ENCODE results near the gene WDR37. TPM values are rescaled to one million over a fixed set of nuclear protein-coding genes. Genes with fewer than 3 reads are reported as not detected.

Gene WDR37
- total and polyA plus RNA-seq, 2 donors from 2014 or later, result 6.0 to 23.5 TPM

- intact Hi-C loops (cut with DNase I), result no loop called here
- Histone ChIP-seq H3K27ac (ENCODE audit: low read depth in 2 of 2, low read length in 2 of 2) (peak within 1 kb of the TSS; percentile 100), H3K4me3 (ENCODE audit: low read length in 3 of 3) (peak within 1 kb of the TSS; percentile 80 to 95 (median 95)), H3K9me3 (ENCODE audit: control insufficient read depth in 2 of 3, insufficient read depth in 1 of 3, low read length in 3 of 3) (no peaks in the 10 kb centered on the region), H3K9ac (ENCODE audit: low read length in 3 of 3) (peak within 1 kb of the TSS; percentile 83 to 95 (median 92)), H3K4me1 (ENCODE audit: control insufficient read depth in 2 of 3, insufficient read depth in 2 of 3, low read depth in 1 of 3, low read length in 3 of 3) (peaks cover 0 to 12% (median 10%) of the 10 kb centered on the region in 3 donors), H3K36me3 (ENCODE audit: control insufficient read depth in 2 of 3, insufficient read depth in 3 of 3, low read length in 3 of 3) (peaks cover 0 to 8% (median 5%) of the 10 kb centered on the region in 3 donors), H3K27me3 (ENCODE audit: control insufficient read depth, insufficient read depth, low read length) (no peaks in the 10 kb centered on the region)
- FAIRE-seq (no peak), DNase-seq (peak; percentile 98 to 99 (median 99))
- no peak for TF ChIP-seq CTCF (IDR thresholded peaks at IDR 0.05; ENCODE audit: borderline replicate concordance, extremely low read depth, insufficient read depth)
These were observed 7.3 kb upstream of the WDR37 start, which contains the start of gene IDI1 for GRCh38 chr10:1048732-1049424. Gene IDI1, minus strand, starts transcription at chr10:1049119. Its CDS starts 116 bp downstream, at chr10:1049003.

GRCh38 chr10:1049425-1049958, 6.7 kb upstream of the WDR37 start:
- intact Hi-C loops (cut with DNase I), result no loop called here
- H3K4me1 ChIP-seq (ENCODE audit: control insufficient read depth in 2 of 3, insufficient read depth in 2 of 3, low read depth in 1 of 3, low read length in 3 of 3), result peaks cover 0 to 15% (median 12%) of the 10 kb centered on the region in 3 donors
- peaks cover 0 to 8% (median 5%) of the 10 kb centered on the region in 3 donors for H3K36me3 ChIP-seq (ENCODE audit: control insufficient read depth in 2 of 3, insufficient read depth in 3 of 3, low read length in 3 of 3)

GRCh38 chr10:1050145-1050544, 6.0 kb upstream of the WDR37 start:
- FAIRE-seq (no peak), DNase-seq (no peak)
- Histone ChIP-seq H3K27me3 (ENCODE audit: control insufficient read depth, insufficient read depth, low read length) (no peaks in the 10 kb centered on the region), H3K4me1 (ENCODE audit: control insufficient read depth in 2 of 3, insufficient read depth in 2 of 3, low read depth in 1 of 3, low read length in 3 of 3) (peaks cover 0 to 21% (median 18%) of the 10 kb centered on the region in 3 donors), H3K4me3 (ENCODE audit: low read length in 3 of 3) (peak overlapping the region; percentile 80 to 95 (median 86)), H3K9me3 (ENCODE audit: control insufficient read depth in 2 of 3, insufficient read depth in 1 of 3, low read length in 3 of 3) (no peaks in the 10 kb centered on the region), H3K9ac (ENCODE audit: low read length in 3 of 3) (peak overlapping the region in 2 of 3 donors; percentile 5 to 83), H3K27ac (ENCODE audit: low read depth in 2 of 2, low read length in 2 of 2) (peak overlapping the region in 1 of 2 donors; percentile 100), H3K36me3 (ENCODE audit: control insufficient read depth in 2 of 3, insufficient read depth in 3 of 3, low read length in 3 of 3) (peaks cover 0 to 8% (median 5%) of the 10 kb centered on the region in 3 donors)
- intact Hi-C loops (cut with DNase I), result no loop called here
- TF ChIP-seq CTCF (IDR thresholded peaks at IDR 0.05; ENCODE audit: borderline replicate concordance, extremely low read depth, insufficient read depth), result no peak

More at GRCh38 chr10:1049425-1049958, 6.7 kb upstream of the WDR37 start:
- H3K27me3 ChIP-seq (ENCODE audit: control insufficient read depth, insufficient read depth, low read length), result no peaks in the 10 kb centered on the region
- peak overlapping the region; percentile 100 for H3K27ac ChIP-seq (ENCODE audit: low read depth in 2 of 2, low read length in 2 of 2)
- H3K9ac ChIP-seq (ENCODE audit: low read length in 3 of 3), result peak overlapping the region; percentile 53 to 95 (median 83)
- FAIRE-seq, result no peak
- peak overlapping the region; percentile 80 to 95 (median 86) for H3K4me3 ChIP-seq (ENCODE audit: low read length in 3 of 3)
- no peaks in the 10 kb centered on the region for H3K9me3 ChIP-seq (ENCODE audit: control insufficient read depth in 2 of 3, insufficient read depth in 1 of 3, low read length in 3 of 3)
- DNase-seq, result no peak
- no peak for TF ChIP-seq CTCF (IDR thresholded peaks at IDR 0.05; ENCODE audit: borderline replicate concordance, extremely low read depth, insufficient read depth)

Data from kidney (tissue), 14 donors.